Left ventricle myocardium superior (tissue), 1 donor: ENCODE measurements around the gene C19orf38. TPM values are rescaled to one million over a fixed set of nuclear protein-coding genes. Genes with fewer than 3 reads are reported as not detected.
A peak's percentile ranks its signal among the peaks of the same experiment; 100 is the strongest.
"Not testable (repeated sequence)": the region's sequence is repeated elsewhere in the genome, so short reads cannot be mapped to it uniquely, and the experiment has no call there.

Experiments
- ATAC-seq: fragments of 200-7000 bp; cut with Tn5 transposase; one replicate; pipeline ENCODE4 v1.9.1; 2020; ENCODE audit warnings: mild to moderate bottlenecking, moderate library complexity
- DNase-seq: peaks from one replicate; pipeline ENCODE4 v3.0.0-alpha.2; 2020
- intact Hi-C: fragments of 100-400 bp; cut with micrococcal nuclease; formaldehyde crosslinking; loops from one replicate; pipeline ENCODE4 v1.11.0; 2022
- total RNA-seq: library from RNA; stranded (reverse); fragmentation: NEBNext Ultra II Directional; extraction: Animal tissue kit (Norgen Biotek cat#: 25700); gene quantifications from one replicate; pipeline ENCODE4 v1.2.1, GENCODE V29; 2021
- donor health status: DM: no; HTN: yes; CAD: no; lungs with severe emphysema.

The C19orf38 gene
- total RNA-seq, 1 donor from 2014 or later: 0.62 TPM

- peak; percentile 57 for DNase-seq
- intact Hi-C loops: loop anchor here (10.0 kb wide), 1 partner anchor 155 kb away; the partner anchor contains the start of gene DNM2
- not testable (repeated sequence) for ATAC-seq
Observed at GRCh38 chr19:10869872-10870311, 21.7 kb downstream of the C19orf38 start.

GRCh38 chr19:10870501-10870954, 22.3 kb downstream of the C19orf38 start:
- DNase-seq: no peak
- no peak for ATAC-seq
- intact Hi-C loops: no loop called here

GRCh38 chr19:10870955-10871603, 22.9 kb downstream of the C19orf38 start, which contains the start of gene CARM1:
TSS of gene CARM1 (plus strand) at chr19:10871553. CDS start at chr19:10871703, 150 bp downstream.
- intact Hi-C loops: no loop called here

GRCh38 chr19:10871711-10872545, 23.7 kb downstream of the C19orf38 start:
- DNase-seq (peak; percentile 71), ATAC-seq (peak; percentile 0)
- intact Hi-C loops: no loop called here

More at GRCh38 chr19:10870955-10871603, 22.9 kb downstream of the C19orf38 start, which contains the start of gene CARM1:
- ATAC-seq: peak; percentile 94
- DNase-seq: peak; percentile 100

GRCh38 chr19:10872546-10873107, 24.4 kb downstream of the C19orf38 start:
- DNase-seq (no peak), ATAC-seq (no peak)
- intact Hi-C loops: no loop called here

GRCh38 chr19:10874024-10874423, 25.8 kb downstream of the C19orf38 start:
- ATAC-seq (no peak), DNase-seq (no peak)
- intact Hi-C loops: no loop called here

GRCh38 chr19:10876459-10877240, 28.4 kb downstream of the C19orf38 start:
- intact Hi-C loops: no loop called here
- DNase-seq (peak; percentile 51), ATAC-seq (peak; percentile 65)

GRCh38 chr19:10877608-10878007, 29.4 kb downstream of the C19orf38 start:
- ATAC-seq, intact Hi-C loops, DNase-seq: not testable (repeated sequence)

- DNase-seq (no peak), ATAC-seq (no peak)
- intact Hi-C loops: no loop called here
Observed at GRCh38 chr19:10878253-10878652, 30.0 kb downstream of the C19orf38 start.

- DNase-seq: no peak
- intact Hi-C loops: no loop called here
- ATAC-seq: peak; percentile 6
Observed at GRCh38 chr19:10881403-10882107, 33.3 kb downstream of the C19orf38 start.

GRCh38 chr19:10882108-10882457, 33.9 kb downstream of the C19orf38 start:
- intact Hi-C loops: no loop called here
- ATAC-seq: peak; percentile 86
- DNase-seq: peak; percentile 72

GRCh38 chr19:10884274-10884673, 36.1 kb downstream of the C19orf38 start:
- ATAC-seq (no peak), DNase-seq (no peak)
- intact Hi-C loops: no loop called here

GRCh38 chr19:10885201-10886169, 37.3 kb downstream of the C19orf38 start:
- DNase-seq (no peak), ATAC-seq (no peak)
- intact Hi-C loops: no loop called here

GRCh38 chr19:10887616-10888367, 39.6 kb downstream of the C19orf38 start:
- intact Hi-C loops: no loop called here
- DNase-seq (no peak), ATAC-seq (no peak)

GRCh38 chr19:10888421-10888866, 40.2 kb downstream of the C19orf38 start:
- DNase-seq (no peak), ATAC-seq (no peak)
- intact Hi-C loops: no loop called here

GRCh38 chr19:10889880-10890279, 41.7 kb downstream of the C19orf38 start:
- ATAC-seq: no peak
- intact Hi-C loops: no loop called here
- no peak for DNase-seq
